Heart left ventricle (tissue), 16 donors: ENCODE data around the gene PRKCI. TPM values are rescaled to one million over a fixed set of nuclear protein-coding genes. Genes with fewer than 3 reads are reported as not detected.

ENCODE experiments used
- ATAC-seq, 4 donors: fragments of 200-7000 bp; cut with Tn5 transposase; one replicate each; pipeline ENCODE4 v1.9.1; 2020 to 2022; ENCODE audit warnings: moderate library complexity in 4 of 4, mild to moderate bottlenecking in 3 of 4, moderate number of reproducible peaks in 1 of 4
- DNase-seq, 5 donors: peaks; one replicate each; pipeline ENCODE4 v3.0.0-alpha.2; 2020
- H3K27ac ChIP-seq, 12 donors: fragments of 200-600 bp; sonication (generic) in 4 of 12; one replicate each; pipeline versions ENCODE4 v1.5.0 to v1.8.0; 2016 to 2022; ENCODE audit warnings: mild to moderate bottlenecking in 2 of 12
- H3K27me3 ChIP-seq, 9 donors: fragments of 200-600 bp; sonication (generic) in 2 of 9; one replicate each; pipeline versions ENCODE4 v1.5.1 to v1.8.0; 2016 to 2022; ENCODE audit warnings: mild to moderate bottlenecking in 3 of 9
- H3K36me3 ChIP-seq, 9 donors: fragments of 200-600 bp; sonication (generic) in 2 of 9; one replicate each; pipeline versions ENCODE4 v1.5.0 to v1.8.0; 2018 to 2022; ENCODE audit warnings: mild to moderate bottlenecking in 2 of 9
- H3K4me1 ChIP-seq, 12 donors: fragments of 200-600 bp; sonication (generic) in 4 of 12; one replicate each; pipeline versions ENCODE4 v1.5.0 to v1.8.0; 2016 to 2022; ENCODE audit warnings: mild to moderate bottlenecking in 3 of 12
- H3K4me3 ChIP-seq, 12 donors: fragments of 200-600 bp; sonication (generic) in 4 of 12; one replicate each; pipeline versions ENCODE4 v1.5.0 to v1.8.0; 2017 to 2022; ENCODE audit warnings: mild to moderate bottlenecking in 9 of 12, moderate library complexity in 4 of 12
- H3K9me3 ChIP-seq, 12 donors: fragments of 200-600 bp; sonication (generic) in 4 of 12; one replicate each; pipeline versions ENCODE4 v1.5.0 to v1.8.0; 2016 to 2022; ENCODE audit warnings: mild to moderate bottlenecking in 1 of 12
- CTCF ChIP-seq, 12 donors: fragments of 200-600 bp; sonication (generic) in 4 of 12; IDR thresholded peaks; one replicate each; pipeline versions ENCODE4 v1.5.0 to v1.8.0; 2018 to 2022; ENCODE audit warnings: antibody characterized with exemption in 12 of 12, mild to moderate bottlenecking in 5 of 12
- POLR2A ChIP-seq, 2 donors: fragments of 450-650 bp; IDR thresholded peaks; one replicate each; pipeline ENCODE4 v1.6.1; 2017; ENCODE audit warnings: antibody characterized with exemption in 2 of 2, mild to moderate bottlenecking in 2 of 2, moderate library complexity in 2 of 2
- WGBS, 4 donors: extraction: QIAGEN DNeasy Blood & Tissue Kit in 2 of 4; methylation state at CpG; one replicate each; pipeline versions ENCODE4 v1.1.5 to v1.1.7; 2013 to 2018; 5-methylcytosine and 5-hydroxymethylcytosine counted together
- intact Hi-C, 10 donors: fragments of 100-400 bp; cut with DNase I; formaldehyde crosslinking; loops; one replicate each; pipeline versions ENCODE4 v1.11.1 to v1.14.2; 2022
- polyA plus RNA-seq, 2 donors: library from polyadenylated mRNA; stranded (reverse); fragments of 200-250 nt; gene quantifications; one replicate each; pipeline ENCODE4 v1.2.3, GENCODE V29; 2013
- total RNA-seq, 9 donors: library from RNA; depleted of rRNA in 2 of 9; stranded (reverse); fragments of >200 nt in 2 of 9; fragmentation: NEBNext Ultra II Directional in 3 of 9; extraction: Animal tissue kit (Norgen Biotek cat#: 25700) in 3 of 9; gene quantifications; one replicate each; pipeline versions ENCODE4 v1.1.0 to v1.2.4, GENCODE V29; 2016 to 2023
- donor health status: ischemic (EF 13 %, LVEDD 7.1; RV severe dilation, severe dysfunction).
- donor health status: healthy with polysubstance abuse.
- donor health status: DM: no; HTN: yes; CAD: no.
- donor health status: DM: no; HTN: no; CAD: no.
- donor health status: ischemic (EF 25% LVEDD 6.9; RV normal size, moderate dysfunction).
- donor health status: ischemic (EF 25% LVEDD 5.7; RV mildly dilated, moderate dysfunction).
- donor health status: healthy.
- donor health status: DM: yes; HTN: yes; CAD: no.
- donor health status: ischemic (EF 35%, LVEDD 5.7; RV mildly dilated, moderate dysfunction).
- donor health status: nonischemic (EF 11% LVEDD 7.7; RV severe dilation, severe dysfunction).
- donor health status: DM: yes; HTN: yes; CAD: no.
- donor health status: PGD.
- donor health status: ischemic (EF 29% LVEDD 5.4; RV normal size, mild dysfunction).
- donor health status: nonischemic (EF 23%, LVEDD 6.1; RV moderate dilation, normal function).

The PRKCI gene
- total and polyA plus RNA-seq, 11 donors: 4.5 to 26.9 (median 13.9) TPM

GRCh38 chr3:170309046-170309445 is 86.8 kb downstream of the PRKCI start:
- peaks cover 0 to 10% (median 0%) of the 10 kb centered on the region in 9 donors for H3K36me3 ChIP-seq
- no peak overlapping the region for H3K4me3 ChIP-seq
- no peak overlapping the region for H3K27ac ChIP-seq
- no peaks in the 10 kb centered on the region for H3K27me3 ChIP-seq
- DNase-seq (no peak), ATAC-seq (no peak)
- intact Hi-C loops: loop anchor here in 2 of 10 donors (5.0 kb wide), 2 partner anchors 98 to 503 kb away; no protein-coding TSS in a partner anchor
- H3K9me3 ChIP-seq: no peaks in the 10 kb centered on the region
- 67 to 81% (median 75%) methylated on average over 1 of the region's 1 CpG for WGBS, 4 donors
- no peaks in the 10 kb centered on the region for H3K4me1 ChIP-seq
- no peak for TF ChIP-seq CTCF (IDR thresholded peaks at IDR 0.05)

GRCh38 chr3:170317954-170318353 is 95.7 kb downstream of the PRKCI start:
- no peaks in the 10 kb centered on the region for H3K9me3 ChIP-seq
- TF ChIP-seq POLR2A (IDR thresholded peaks at IDR 0.05): no peak
- TF ChIP-seq CTCF (IDR thresholded peaks at IDR 0.05): no peak
- peaks cover 0 to 10% (median 0%) of the 10 kb centered on the region in 12 donors for H3K4me1 ChIP-seq
- no peaks in the 10 kb centered on the region for H3K27me3 ChIP-seq
- H3K36me3 ChIP-seq: no peaks in the 10 kb centered on the region
- H3K27ac ChIP-seq: no peak overlapping the region
- ATAC-seq: no peak
- no peak overlapping the region for H3K4me3 ChIP-seq
- 84 to 88% (median 84%) methylated on average over 3 of the region's 3 CpGs for WGBS, 4 donors
- intact Hi-C loops: loop anchor here in 4 of 10 donors (10.0 kb wide), 2 partner anchors 47 to 377 kb away; no protein-coding TSS in a partner anchor
- no peak for DNase-seq

- Histone ChIP-seq H3K4me1 (peaks cover 0 to 10% (median 0%) of the 10 kb centered on the region in 12 donors), H3K36me3 (no peaks in the 10 kb centered on the region), H3K9me3 (no peaks in the 10 kb centered on the region), H3K27ac (no peak overlapping the region), H3K4me3 (no peak overlapping the region), H3K27me3 (no peaks in the 10 kb centered on the region)
- WGBS, 4 donors: 25 to 36% (median 31%) methylated on average over 7 of the region's 7 CpGs
- ATAC-seq (no peak), DNase-seq (no peak)
- TF ChIP-seq POLR2A (IDR thresholded peaks at IDR 0.05) (no peak), CTCF (IDR thresholded peaks at IDR 0.05) (no peak)
- intact Hi-C loops: no loop called here
Observed at GRCh38 chr3:170320461-170321121, 98.4 kb downstream of the PRKCI start.

GRCh38 chr3:170321321-170322034 is 99.3 kb downstream of the PRKCI start:
- DNase-seq (no peak), ATAC-seq (no peak)
- 91 to 93% (median 92%) methylated on average over 11 of the region's 11 CpGs for WGBS, 4 donors
- Histone ChIP-seq H3K27me3 (no peaks in the 10 kb centered on the region), H3K4me3 (no peak overlapping the region), H3K27ac (no peak overlapping the region), H3K4me1 (peaks cover 0 to 10% (median 0%) of the 10 kb centered on the region in 12 donors), H3K9me3 (no peaks in the 10 kb centered on the region), H3K36me3 (no peaks in the 10 kb centered on the region)
- intact Hi-C loops: no loop called here
- no peak for TF ChIP-seq POLR2A (IDR thresholded peaks at IDR 0.05)
- no peak for TF ChIP-seq CTCF (IDR thresholded peaks at IDR 0.05)
